ENCODE results near the gene GSX1.

- TF ChIP-seq POLR2A (IDR thresholded peaks at IDR 0.05; ENCODE audit: low read length): no peak
- TF ChIP-seq GATA1 (IDR thresholded peaks at IDR 0.05; ENCODE audit: low read depth, low read length): no peak
These were observed 19.4 kb upstream of the GSX1 start for GRCh38 chr13:27772651-27773425.

Measured in erythroblast (primary cell).